A549 (cell line): Measurements from ENCODE around the gene HES4.

Experiments
- BHLHE40 ChIP-seq: IDR thresholded peaks from 2 replicates; pipeline ENCODE4 v1.6.1; 2012; ENCODE audit warnings: low read depth, low read length, inconsistent platforms
- HOXB5 ChIP-seq: fragments of 250-450 bp; sonication (Bioruptor Pico); IDR thresholded peaks from 2 replicates; pipeline ENCODE4 v1.5.0; 2020; ENCODE audit warnings: mild to moderate bottlenecking, moderate library complexity
- KDM5A ChIP-seq: fragments of 200-600 bp; sonication (generic); IDR thresholded peaks from 2 replicates; pipeline ENCODE4 v1.6.1; 2016; ENCODE audit warnings: antibody characterized with exemption, mild to moderate bottlenecking
- MYC ChIP-seq: IDR thresholded peaks from 2 replicates; pipeline ENCODE4 v1.6.1; 2012; ENCODE audit warnings: mild to moderate bottlenecking, inconsistent platforms, low read length, improper control_type of control experiment, borderline replicate concordance
- POLR2A ChIP-seq: IDR thresholded peaks from 2 replicates; pipeline ENCODE4 v1.6.1; 2012; ENCODE audit warnings: mild to moderate bottlenecking, low read length
- TF ChIP-seq, protein P1 (sequence below): fragments of >200 bp; sonication (Bioruptor Twin); formaldehyde crosslinking; IDR thresholded peaks from 3 replicates; pipeline ENCODE4 v1.5.1; 2016
- TF ChIP-seq, protein P2 (sequence below): fragments of 150-350 bp; IDR thresholded peaks from 2 replicates; pipeline ENCODE4 v1.6.1; 2014; ENCODE audit warnings: low read depth, mild to moderate bottlenecking, low read length
- TF ChIP-seq, protein P3 (sequence below): fragments of 200-600 bp; sonication (generic); IDR thresholded peaks from 2 replicates; pipeline ENCODE4 v1.6.1; 2016; ENCODE audit warnings: antibody characterized with exemption, mild to moderate bottlenecking, moderate library complexity

DNA sequence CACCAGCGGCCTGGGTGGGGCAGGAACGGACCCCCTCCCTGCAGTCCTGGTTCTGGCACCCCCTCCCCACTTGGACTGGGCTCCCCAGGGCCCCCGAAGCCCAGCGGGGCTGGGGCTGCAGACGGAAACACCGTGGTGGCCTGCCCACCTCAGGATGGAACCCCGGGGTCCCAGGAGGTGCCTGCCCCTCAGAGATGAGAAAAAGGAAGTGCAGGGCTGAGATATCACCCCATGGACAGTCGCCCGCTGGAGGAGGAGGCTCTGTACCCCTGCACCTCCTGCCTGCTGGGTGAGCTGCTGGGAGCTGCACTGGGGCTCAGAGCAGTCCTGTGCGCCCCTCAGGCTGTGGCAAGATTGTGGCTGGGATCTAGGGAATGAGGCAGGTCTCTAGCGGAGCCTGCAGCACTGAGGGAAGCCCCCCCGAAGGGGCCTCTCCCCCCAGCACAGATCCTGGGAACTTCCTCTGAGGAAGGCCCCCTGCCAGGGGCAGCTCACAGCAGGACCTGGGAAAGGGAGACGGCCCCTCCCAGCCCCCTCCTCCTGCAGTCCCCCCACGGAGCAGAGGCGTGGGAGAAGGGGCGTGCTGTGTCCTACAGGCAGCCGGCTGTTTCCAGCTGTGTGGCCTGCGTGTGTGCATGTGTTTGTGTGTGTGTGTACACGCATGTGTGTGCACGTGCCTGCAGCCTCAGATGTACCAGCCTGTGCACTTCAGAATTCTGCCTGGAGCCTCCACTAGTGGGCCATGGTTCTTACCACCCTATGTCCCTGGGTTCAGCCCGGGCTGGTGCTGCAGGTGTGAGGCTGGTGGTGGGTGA, 26.9 kb upstream of the HES4 start:
- TF ChIP-seq, protein P1, sequence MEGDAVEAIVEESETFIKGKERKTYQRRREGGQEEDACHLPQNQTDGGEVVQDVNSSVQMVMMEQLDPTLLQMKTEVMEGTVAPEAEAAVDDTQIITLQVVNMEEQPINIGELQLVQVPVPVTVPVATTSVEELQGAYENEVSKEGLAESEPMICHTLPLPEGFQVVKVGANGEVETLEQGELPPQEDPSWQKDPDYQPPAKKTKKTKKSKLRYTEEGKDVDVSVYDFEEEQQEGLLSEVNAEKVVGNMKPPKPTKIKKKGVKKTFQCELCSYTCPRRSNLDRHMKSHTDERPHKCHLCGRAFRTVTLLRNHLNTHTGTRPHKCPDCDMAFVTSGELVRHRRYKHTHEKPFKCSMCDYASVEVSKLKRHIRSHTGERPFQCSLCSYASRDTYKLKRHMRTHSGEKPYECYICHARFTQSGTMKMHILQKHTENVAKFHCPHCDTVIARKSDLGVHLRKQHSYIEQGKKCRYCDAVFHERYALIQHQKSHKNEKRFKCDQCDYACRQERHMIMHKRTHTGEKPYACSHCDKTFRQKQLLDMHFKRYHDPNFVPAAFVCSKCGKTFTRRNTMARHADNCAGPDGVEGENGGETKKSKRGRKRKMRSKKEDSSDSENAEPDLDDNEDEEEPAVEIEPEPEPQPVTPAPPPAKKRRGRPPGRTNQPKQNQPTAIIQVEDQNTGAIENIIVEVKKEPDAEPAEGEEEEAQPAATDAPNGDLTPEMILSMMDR: no peak
- TF ChIP-seq BHLHE40 (no peak), POLR2A (no peak), HOXB5 (CRISPR knock-in tag) (no peak), MYC (no peak), KDM5A (no peak)
- TF ChIP-seq, protein P2, sequence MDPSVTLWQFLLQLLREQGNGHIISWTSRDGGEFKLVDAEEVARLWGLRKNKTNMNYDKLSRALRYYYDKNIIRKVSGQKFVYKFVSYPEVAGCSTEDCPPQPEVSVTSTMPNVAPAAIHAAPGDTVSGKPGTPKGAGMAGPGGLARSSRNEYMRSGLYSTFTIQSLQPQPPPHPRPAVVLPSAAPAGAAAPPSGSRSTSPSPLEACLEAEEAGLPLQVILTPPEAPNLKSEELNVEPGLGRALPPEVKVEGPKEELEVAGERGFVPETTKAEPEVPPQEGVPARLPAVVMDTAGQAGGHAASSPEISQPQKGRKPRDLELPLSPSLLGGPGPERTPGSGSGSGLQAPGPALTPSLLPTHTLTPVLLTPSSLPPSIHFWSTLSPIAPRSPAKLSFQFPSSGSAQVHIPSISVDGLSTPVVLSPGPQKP: no peak
- TF ChIP-seq, protein P3, sequence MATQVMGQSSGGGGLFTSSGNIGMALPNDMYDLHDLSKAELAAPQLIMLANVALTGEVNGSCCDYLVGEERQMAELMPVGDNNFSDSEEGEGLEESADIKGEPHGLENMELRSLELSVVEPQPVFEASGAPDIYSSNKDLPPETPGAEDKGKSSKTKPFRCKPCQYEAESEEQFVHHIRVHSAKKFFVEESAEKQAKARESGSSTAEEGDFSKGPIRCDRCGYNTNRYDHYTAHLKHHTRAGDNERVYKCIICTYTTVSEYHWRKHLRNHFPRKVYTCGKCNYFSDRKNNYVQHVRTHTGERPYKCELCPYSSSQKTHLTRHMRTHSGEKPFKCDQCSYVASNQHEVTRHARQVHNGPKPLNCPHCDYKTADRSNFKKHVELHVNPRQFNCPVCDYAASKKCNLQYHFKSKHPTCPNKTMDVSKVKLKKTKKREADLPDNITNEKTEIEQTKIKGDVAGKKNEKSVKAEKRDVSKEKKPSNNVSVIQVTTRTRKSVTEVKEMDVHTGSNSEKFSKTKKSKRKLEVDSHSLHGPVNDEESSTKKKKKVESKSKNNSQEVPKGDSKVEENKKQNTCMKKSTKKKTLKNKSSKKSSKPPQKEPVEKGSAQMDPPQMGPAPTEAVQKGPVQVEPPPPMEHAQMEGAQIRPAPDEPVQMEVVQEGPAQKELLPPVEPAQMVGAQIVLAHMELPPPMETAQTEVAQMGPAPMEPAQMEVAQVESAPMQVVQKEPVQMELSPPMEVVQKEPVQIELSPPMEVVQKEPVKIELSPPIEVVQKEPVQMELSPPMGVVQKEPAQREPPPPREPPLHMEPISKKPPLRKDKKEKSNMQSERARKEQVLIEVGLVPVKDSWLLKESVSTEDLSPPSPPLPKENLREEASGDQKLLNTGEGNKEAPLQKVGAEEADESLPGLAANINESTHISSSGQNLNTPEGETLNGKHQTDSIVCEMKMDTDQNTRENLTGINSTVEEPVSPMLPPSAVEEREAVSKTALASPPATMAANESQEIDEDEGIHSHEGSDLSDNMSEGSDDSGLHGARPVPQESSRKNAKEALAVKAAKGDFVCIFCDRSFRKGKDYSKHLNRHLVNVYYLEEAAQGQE: no peak
